Activated T-cell treated with anti-CD3 and anti-CD28 coated beads for 24 hours (primary cell): ENCODE results near the gene MRC2.
"Not testable (repeated sequence)": the region's sequence is repeated elsewhere in the genome, so short reads cannot be mapped to it uniquely, and the experiment has no call there.

Source experiments
- DNase-seq: peaks from one replicate; pipeline ENCODE4 v3.0.0-alpha.2; 2020; ENCODE audit warnings: low read depth

The MRC2 gene

GRCh38 chr17:62612289-62612688, 15.2 kb upstream of the MRC2 start:
- DNase-seq: not testable (repeated sequence)

GRCh38 chr17:62613095-62613494, 14.4 kb upstream of the MRC2 start:
- DNase-seq: not testable (repeated sequence)

- DNase-seq: no peak
These were observed 13.3 kb upstream of the MRC2 start for GRCh38 chr17:62614142-62614541.

- no peak for DNase-seq
These were observed 12.0 kb upstream of the MRC2 start for GRCh38 chr17:62615503-62615902.

GRCh38 chr17:62616993-62617893, 10.2 kb upstream of the MRC2 start:
- no peak for DNase-seq

GRCh38 chr17:62617894-62618472, 9.5 kb upstream of the MRC2 start:
- no peak for DNase-seq

- no peak for DNase-seq
These were observed 8.6 kb upstream of the MRC2 start for GRCh38 chr17:62618647-62619416.

- no peak for DNase-seq
These were observed 7.9 kb upstream of the MRC2 start for GRCh38 chr17:62619417-62620155.

GRCh38 chr17:62621223-62621622, 6.2 kb upstream of the MRC2 start:
- DNase-seq: no peak

- DNase-seq: no peak
These were observed 2.1 kb upstream of the MRC2 start for GRCh38 chr17:62625184-62625869.

- no peak for DNase-seq
These were observed 1.6 kb upstream of the MRC2 start for GRCh38 chr17:62625870-62626200.

- DNase-seq: no peak
These were observed 701 bp upstream of the MRC2 start for GRCh38 chr17:62626719-62627218.

GRCh38 chr17:62627904-62628633, 599 bp downstream of the MRC2 start:
- peak; percentile 20 for DNase-seq

- DNase-seq: no peak
These were observed 1.5 kb downstream of the MRC2 start for GRCh38 chr17:62628831-62629555.

- no peak for DNase-seq
These were observed 2.3 kb downstream of the MRC2 start for GRCh38 chr17:62629556-62630364.

GRCh38 chr17:62630365-62631085, 3.1 kb downstream of the MRC2 start:
- no peak for DNase-seq

GRCh38 chr17:62631086-62631935, 3.8 kb downstream of the MRC2 start:
- DNase-seq: no peak
